ENCODE measurements around the gene HBS1L. TPM values are rescaled to one million over a fixed set of nuclear protein-coding genes. Genes with fewer than 3 reads are reported as not detected.
A peak's percentile ranks its signal among the peaks of the same experiment; 100 is the strongest.

HBS1L gene
- total and polyA plus RNA-seq, 10 of the 15 experiments (the other 5 are each of a cell fraction or from before 2014, with no cell fraction given) = 58.7 to 142 (median 78.8) TPM

- intact Hi-C loops (cut with micrococcal nuclease; ENCODE audit: unreplicated experiment) (loop anchor here (2.0 kb wide), 1 partner anchor 40 kb away; the partner anchor contains the start of gene HBS1L), in situ Hi-C loops (cut with MboI) (loop anchor here (5.0 to 25.0 kb wide), 2 partner anchors 168 to 1273 kb away; partner anchors contain the start of genes BCLAF1 and MYB)
- WGBS (ENCODE audit: insufficient coverage, insufficient replicate concordance, low lambda C conversion rate, missing lambda C conversion rate) = 12% methylated on average over 4 of the region's 4 CpGs
- Histone ChIP-seq H2AFZ (ENCODE audit: control insufficient read depth, low read depth, low read length) (no peak overlapping the region), H3K4me2 (ENCODE audit: control insufficient read depth, insufficient read depth) (peak overlapping the region; percentile 84), H3K4me1 (ENCODE audit: control insufficient read depth, insufficient read depth, low read length) (peaks cover 20% of the 10 kb centered on the region), H3K27me3 (replicated peaks in 1 of 2; ENCODE audit: control insufficient read depth in 2 of 2, insufficient read depth in 2 of 2, low read length in 1 of 2) (no peaks in the 10 kb centered on the region), H3K4me3 (no peak overlapping the region), H3K79me2 (ENCODE audit: control insufficient read depth, insufficient read depth, low read length) (peaks cover 2% of the 10 kb centered on the region), H3K9ac (ENCODE audit: control insufficient read depth, insufficient read depth, low read length) (peak overlapping the region; percentile 2; the same call in 1 of the 2 replicates), H3K27ac (ENCODE audit: control insufficient read depth, insufficient read depth) (peak overlapping the region; percentile 55), H4K20me1 (ENCODE audit: control insufficient read depth, insufficient read depth) (no peaks in the 10 kb centered on the region), H3K9me3 (replicated peaks; ENCODE audit: control insufficient read depth, insufficient read depth, low read length) (no peaks in the 10 kb centered on the region), H3K36me3 (ENCODE audit: control insufficient read depth in 2 of 2, insufficient read depth in 2 of 2, low read length in 1 of 2) (no peaks in the 10 kb centered on the region)
- CTCF ChIA-PET = interaction anchor here (0.7 to 0.9 kb wide), 2 partner anchors 74 to 1664 kb away, joined by 3 to 4 read pairs; no protein-coding TSS in a partner anchor
- POLR2A ChIA-PET = interaction anchor here (0.6 to 1.2 kb wide), 3 partner anchors 12 to 145 kb away, joined by 3 to 4 read pairs (median 3); no protein-coding TSS in a partner anchor
- RAD21 ChIA-PET (ENCODE audit: unreplicated experiment) = interaction anchor here (0.6 kb wide), 1 partner anchor 169 kb away, joined by 5 read pairs; no protein-coding TSS in a partner anchor
- SMC1A ChIA-PET (ENCODE audit: uncharacterized antibody, unreplicated experiment) = interaction anchor here (0.6 to 1.4 kb wide), 4 partner anchors 11 to 89 kb away, joined by 3 to 4 read pairs (median 4); no protein-coding TSS in a partner anchor
- ATAC-seq (peak; percentile 94), DNase-seq (ENCODE audit: low read depth, low spot score) (peak; percentile 77), FAIRE-seq (peak; percentile 96)
- BruUV-seq (replicated peaks) = no TSS peak
- TF ChIP-seq, protein P1, sequence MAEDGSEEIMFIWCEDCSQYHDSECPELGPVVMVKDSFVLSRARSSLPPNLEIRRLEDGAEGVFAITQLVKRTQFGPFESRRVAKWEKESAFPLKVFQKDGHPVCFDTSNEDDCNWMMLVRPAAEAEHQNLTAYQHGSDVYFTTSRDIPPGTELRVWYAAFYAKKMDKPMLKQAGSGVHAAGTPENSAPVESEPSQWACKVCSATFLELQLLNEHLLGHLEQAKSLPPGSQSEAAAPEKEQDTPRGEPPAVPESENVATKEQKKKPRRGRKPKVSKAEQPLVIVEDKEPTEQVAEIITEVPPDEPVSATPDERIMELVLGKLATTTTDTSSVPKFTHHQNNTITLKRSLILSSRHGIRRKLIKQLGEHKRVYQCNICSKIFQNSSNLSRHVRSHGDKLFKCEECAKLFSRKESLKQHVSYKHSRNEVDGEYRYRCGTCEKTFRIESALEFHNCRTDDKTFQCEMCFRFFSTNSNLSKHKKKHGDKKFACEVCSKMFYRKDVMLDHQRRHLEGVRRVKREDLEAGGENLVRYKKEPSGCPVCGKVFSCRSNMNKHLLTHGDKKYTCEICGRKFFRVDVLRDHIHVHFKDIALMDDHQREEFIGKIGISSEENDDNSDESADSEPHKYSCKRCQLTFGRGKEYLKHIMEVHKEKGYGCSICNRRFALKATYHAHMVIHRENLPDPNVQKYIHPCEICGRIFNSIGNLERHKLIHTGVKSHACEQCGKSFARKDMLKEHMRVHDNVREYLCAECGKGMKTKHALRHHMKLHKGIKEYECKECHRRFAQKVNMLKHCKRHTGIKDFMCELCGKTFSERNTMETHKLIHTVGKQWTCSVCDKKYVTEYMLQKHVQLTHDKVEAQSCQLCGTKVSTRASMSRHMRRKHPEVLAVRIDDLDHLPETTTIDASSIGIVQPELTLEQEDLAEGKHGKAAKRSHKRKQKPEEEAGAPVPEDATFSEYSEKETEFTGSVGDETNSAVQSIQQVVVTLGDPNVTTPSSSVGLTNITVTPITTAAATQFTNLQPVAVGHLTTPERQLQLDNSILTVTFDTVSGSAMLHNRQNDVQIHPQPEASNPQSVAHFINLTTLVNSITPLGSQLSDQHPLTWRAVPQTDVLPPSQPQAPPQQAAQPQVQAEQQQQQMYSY (CRISPR knock-in tag; IDR thresholded peaks at IDR 0.05) = no peak
- TF ChIP-seq SMAD1 (IDR thresholded peaks at IDR 0.05; ENCODE audit: low read depth, partially characterized antibody) (peak; percentile 14), POLR2AphosphoS2 (IDR thresholded peaks at IDR 0.05; ENCODE audit: low read depth, low read length) (no peak), SKIL (IDR thresholded peaks at IDR 0.05; ENCODE audit: low read depth, poor library complexity, severe bottlenecking) (peak; percentile 92), PKNOX1 (IDR thresholded peaks at IDR 0.05) (peak; percentile 95), ATF2 (IDR thresholded peaks at IDR 0.05; ENCODE audit: low read length) (peak; percentile 86), ESRRA (IDR thresholded peaks at IDR 0.05; ENCODE audit: low read length) (no peak), CREB1 (IDR thresholded peaks at IDR 0.05; ENCODE audit: low read depth) (peak; percentile 48; the same call in 1 of the 2 replicates), MEF2B (IDR thresholded peaks at IDR 0.05; ENCODE audit: partially characterized antibody, poor library complexity, severe bottlenecking) (peak; percentile 65), NFIC (IDR thresholded peaks at IDR 0.05; ENCODE audit: low read depth, low read length) (peak; percentile 96), CBX5 (IDR thresholded peaks at IDR 0.05; ENCODE audit: low read depth) (0 out of 2 replicates have a peak, but pooled peaks have one; percentile 47)
- TF ChIP-seq, protein P2, sequence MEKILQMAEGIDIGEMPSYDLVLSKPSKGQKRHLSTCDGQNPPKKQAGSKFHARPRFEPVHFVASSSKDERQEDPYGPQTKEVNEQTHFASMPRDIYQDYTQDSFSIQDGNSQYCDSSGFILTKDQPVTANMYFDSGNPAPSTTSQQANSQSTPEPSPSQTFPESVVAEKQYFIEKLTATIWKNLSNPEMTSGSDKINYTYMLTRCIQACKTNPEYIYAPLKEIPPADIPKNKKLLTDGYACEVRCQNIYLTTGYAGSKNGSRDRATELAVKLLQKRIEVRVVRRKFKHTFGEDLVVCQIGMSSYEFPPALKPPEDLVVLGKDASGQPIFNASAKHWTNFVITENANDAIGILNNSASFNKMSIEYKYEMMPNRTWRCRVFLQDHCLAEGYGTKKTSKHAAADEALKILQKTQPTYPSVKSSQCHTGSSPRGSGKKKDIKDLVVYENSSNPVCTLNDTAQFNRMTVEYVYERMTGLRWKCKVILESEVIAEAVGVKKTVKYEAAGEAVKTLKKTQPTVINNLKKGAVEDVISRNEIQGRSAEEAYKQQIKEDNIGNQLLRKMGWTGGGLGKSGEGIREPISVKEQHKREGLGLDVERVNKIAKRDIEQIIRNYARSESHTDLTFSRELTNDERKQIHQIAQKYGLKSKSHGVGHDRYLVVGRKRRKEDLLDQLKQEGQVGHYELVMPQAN (conservative IDR thresholded peaks at IDR 0.05) = no peak
Measured at GRCh38 chr6:135014353-135014832, 40.2 kb downstream of the HBS1L start.

All from GM12878 (cell line).